NCI-H2196 (cell line): Measurements from ENCODE around the gene ARHGAP28.

Source experiments
- DNase-seq: peaks from one replicate; lab custom pipeline; 2025; ENCODE audit not compliant: unreplicated experiment; lab: John Stamatoyannopoulos, UW

The ARHGAP28 gene

GRCh38 chr18:6866552-6867085 lies 137.1 kb downstream of the ARHGAP28 start:
- DNase-seq, result no peak

GRCh38 chr18:6868033-6868432 lies 138.5 kb downstream of the ARHGAP28 start:
- DNase-seq, result no peak

- DNase-seq, result no peak
Observed at GRCh38 chr18:6871566-6871965, 142.1 kb downstream of the ARHGAP28 start.

- DNase-seq, result no peak
Observed at GRCh38 chr18:6873040-6873751, 143.7 kb downstream of the ARHGAP28 start.

- no peak for DNase-seq
Observed at GRCh38 chr18:6874315-6874714, 144.8 kb downstream of the ARHGAP28 start.

- DNase-seq, result no peak
Observed at GRCh38 chr18:6875749-6876148, 146.2 kb downstream of the ARHGAP28 start.

GRCh38 chr18:6876641-6877041 lies 147.1 kb downstream of the ARHGAP28 start:
- DNase-seq, result no peak

- no peak for DNase-seq
Observed at GRCh38 chr18:6877288-6877687, 147.8 kb downstream of the ARHGAP28 start.

GRCh38 chr18:6878556-6879297 lies 149.2 kb downstream of the ARHGAP28 start:
- no peak for DNase-seq

GRCh38 chr18:6879508-6880195 lies 150.1 kb downstream of the ARHGAP28 start:
- no peak for DNase-seq

GRCh38 chr18:6881034-6881820 lies 151.7 kb downstream of the ARHGAP28 start:
- no peak for DNase-seq

- DNase-seq, result no peak
Observed at GRCh38 chr18:6882401-6882800, 152.9 kb downstream of the ARHGAP28 start.

- no peak for DNase-seq
Observed at GRCh38 chr18:6885006-6885481, 155.5 kb downstream of the ARHGAP28 start.

GRCh38 chr18:6885992-6886796 lies 156.7 kb downstream of the ARHGAP28 start:
- DNase-seq, result peak; percentile 75

- DNase-seq, result no peak
Observed at GRCh38 chr18:6886797-6887330, 157.3 kb downstream of the ARHGAP28 start.

- DNase-seq, result no peak
Observed at GRCh38 chr18:6891788-6892187, 162.3 kb downstream of the ARHGAP28 start.

GRCh38 chr18:6901286-6901926 lies 171.9 kb downstream of the ARHGAP28 start:
- DNase-seq, result no peak

- no peak for DNase-seq
Observed at GRCh38 chr18:6917072-6917471, 187.6 kb downstream of the ARHGAP28 start.
